Progenitor cell of endocrine pancreas (in vitro differentiated cells): ENCODE measurements around the gene ADD3. TPM values are rescaled to one million over a fixed set of nuclear protein-coding genes. Genes with fewer than 3 reads are reported as not detected.
"Not testable (repeated sequence)": the region's sequence is repeated elsewhere in the genome, so short reads cannot be mapped to it uniquely, and the experiment has no call there.

Experiments
- DNase-seq: peaks from one replicate; pipeline ENCODE4 v3.0.0; 2021; ENCODE audit warnings: low spot score; ENCODE audit not compliant: unreplicated experiment
- H3K27ac Mint-ChIP-seq: 2 replicates; pipeline ENCODE4 v1.8.0; 2021; ENCODE audit warnings: mild to moderate bottlenecking, moderate library complexity, mixed read lengths
- H3K27me3 Mint-ChIP-seq: 2 replicates; pipeline ENCODE4 v1.8.0; 2021; ENCODE audit warnings: mixed read lengths
- H3K36me3 Mint-ChIP-seq: 2 replicates; pipeline ENCODE4 v1.8.0; 2022; ENCODE audit warnings: mixed read lengths; ENCODE audit not compliant: insufficient read depth
- H3K4me1 Mint-ChIP-seq: 2 replicates; pipeline ENCODE4 v1.8.0; 2021; ENCODE audit warnings: low read depth, mixed read lengths
- H3K4me3 Mint-ChIP-seq: 2 replicates; pipeline ENCODE4 v1.8.0; 2021; ENCODE audit warnings: low read depth, mild to moderate bottlenecking, moderate library complexity, mixed read lengths
- H3K9me3 Mint-ChIP-seq: 2 replicates; pipeline ENCODE4 v1.8.0; 2021; ENCODE audit warnings: low read depth, mixed read lengths
- CTCF ChIP-seq: fragments of 200-600 bp; sonication (generic); IDR thresholded peaks from one replicate; pipeline ENCODE4 v1.5.0; 2021; ENCODE audit warnings: antibody characterized with exemption, mild to moderate bottlenecking; ENCODE audit not compliant: unreplicated experiment
- total RNA-seq: library from RNA; stranded (reverse); gene quantifications from 2 replicates; pipeline ENCODE4 v1.2.1, GENCODE V29; 2021

Gene ADD3
- total RNA-seq, 1 donor from 2014 or later = 111 TPM

GRCh38 chr10:110042891-110043290, 35.1 kb downstream of the ADD3 start:
- Mint-ChIP-seq H3K4me3 (no peak overlapping the region), H3K4me1 (peaks cover 34% of the 10 kb centered on the region), H3K9me3 (peaks cover 3% of the 10 kb centered on the region)

GRCh38 chr10:110044681-110045080, 36.9 kb downstream of the ADD3 start:
- Mint-ChIP-seq H3K4me1 (peaks cover 29% of the 10 kb centered on the region), H3K4me3 (no peak overlapping the region), H3K36me3 (peaks cover 19% of the 10 kb centered on the region), H3K9me3 (peaks cover 11% of the 10 kb centered on the region), H3K27me3 (no peaks in the 10 kb centered on the region), H3K27ac (no peak overlapping the region)
- TF ChIP-seq CTCF = no peak
- no peak for DNase-seq

More at GRCh38 chr10:110042891-110043290, 35.1 kb downstream of the ADD3 start:
- H3K27ac Mint-ChIP-seq = no peak overlapping the region
- no peaks in the 10 kb centered on the region for H3K27me3 Mint-ChIP-seq
- H3K36me3 Mint-ChIP-seq = peaks cover 7% of the 10 kb centered on the region
- no peak for DNase-seq
- no peak for TF ChIP-seq CTCF

- peaks cover 23% of the 10 kb centered on the region for H3K36me3 Mint-ChIP-seq
- no peak overlapping the region for H3K4me3 Mint-ChIP-seq
- peaks cover 13% of the 10 kb centered on the region for H3K9me3 Mint-ChIP-seq
- no peak for TF ChIP-seq CTCF
- peaks cover 20% of the 10 kb centered on the region for H3K4me1 Mint-ChIP-seq
- H3K27ac Mint-ChIP-seq = no peak overlapping the region
- no peaks in the 10 kb centered on the region for H3K27me3 Mint-ChIP-seq
- no peak for DNase-seq
Observed at GRCh38 chr10:110045772-110046171, 38.0 kb downstream of the ADD3 start.

- not testable (repeated sequence) for H3K27ac Mint-ChIP-seq, H3K4me3 Mint-ChIP-seq, H3K27me3 Mint-ChIP-seq, DNase-seq
- H3K9me3 Mint-ChIP-seq = peaks cover 13% of the 10 kb centered on the region
- H3K4me1 Mint-ChIP-seq = peaks cover 10% of the 10 kb centered on the region
- H3K36me3 Mint-ChIP-seq = peaks cover 23% of the 10 kb centered on the region
Observed at GRCh38 chr10:110048145-110048544, 40.4 kb downstream of the ADD3 start.

GRCh38 chr10:110048781-110049180, 41.0 kb downstream of the ADD3 start:
- Mint-ChIP-seq H3K9me3 (peaks cover 10% of the 10 kb centered on the region), H3K4me3 (no peak overlapping the region), H3K4me1 (peaks cover 5% of the 10 kb centered on the region), H3K27ac (no peak overlapping the region), H3K36me3 (peaks cover 20% of the 10 kb centered on the region), H3K27me3 (no peaks in the 10 kb centered on the region)
- TF ChIP-seq CTCF = no peak
- no peak for DNase-seq

- H3K27ac Mint-ChIP-seq = peak overlapping the region; percentile 59
- H3K27me3 Mint-ChIP-seq, H3K4me3 Mint-ChIP-seq: not testable (repeated sequence)
Observed at GRCh38 chr10:110049889-110050591, 42.3 kb downstream of the ADD3 start.

More at GRCh38 chr10:110049889-110050591, 42.3 kb downstream of the ADD3 start:
- not testable (repeated sequence) for H3K9me3 Mint-ChIP-seq, DNase-seq, H3K4me1 Mint-ChIP-seq
- peaks cover 20% of the 10 kb centered on the region for H3K36me3 Mint-ChIP-seq
